Colonic mucosa (tissue), 4 donors: ENCODE results near the gene CGB8. TPM values are rescaled to one million over a fixed set of nuclear protein-coding genes. Genes with fewer than 3 reads are reported as not detected.
"Not testable (repeated sequence)": the region's sequence is repeated elsewhere in the genome, so short reads cannot be mapped to it uniquely, and the experiment has no call there.

Experiments
- DNase-seq: peaks from one replicate; pipeline ENCODE4 v3.0.0-alpha.2; 2020
- H3K27ac ChIP-seq: fragments of 200-600 bp; one replicate; pipeline ENCODE4 v1.8.0; 2021
- H3K27me3 ChIP-seq: fragments of 200-600 bp; one replicate; pipeline ENCODE4 v1.8.0; 2021
- H3K36me3 ChIP-seq: fragments of 200-600 bp; one replicate; pipeline ENCODE4 v1.8.0; 2021
- H3K4me1 ChIP-seq: fragments of 200-600 bp; one replicate; pipeline ENCODE4 v1.8.0; 2021; ENCODE audit warnings: mild to moderate bottlenecking
- H3K4me3 ChIP-seq: fragments of 200-600 bp; one replicate; pipeline ENCODE4 v1.8.0; 2021
- H3K9ac ChIP-seq, 2 donors: one replicate each; pipeline ENCODE4 v1.7.0; 2013; ENCODE audit warnings: control low read depth in 2 of 2, low read depth in 2 of 2, low read length in 2 of 2
- H3K9me3 ChIP-seq: fragments of 200-600 bp; one replicate; pipeline ENCODE4 v1.8.0; 2021
- CTCF ChIP-seq: fragments of 200-600 bp; IDR thresholded peaks from one replicate; pipeline ENCODE4 v1.8.0; 2022; ENCODE audit warnings: antibody characterized with exemption, mild to moderate bottlenecking
- intact Hi-C: fragments of 100-400 bp; cut with DNase I; formaldehyde crosslinking; loops from one replicate; pipeline ENCODE4 v1.14.1; 2022
- total RNA-seq, 2 donors: library from RNA; stranded (reverse); fragmentation: NEBNext Ultra II Directional in 1 of 2; extraction: Animal tissue kit (Norgen Biotek cat#: 25700) in 1 of 2; gene quantifications; one replicate each; pipeline ENCODE4 v1.2.1, GENCODE V29; 2021
- donor health status: healthy.
- donor health status: DM: no; HTN: no; CAD: no.
- donor health status: DM: no; HTN: no; CAD: no.

The CGB8 gene
- not detected for total RNA-seq

GRCh38 chr19:49049011-49049410 is at the start of gene CGB8:
CGB8 (minus strand) TSS chr19:49049111; CDS start chr19:49048739, 372 bp downstream.
- not testable (repeated sequence) for H3K9me3 ChIP-seq

GRCh38 chr19:49097453-49098288 is 48.8 kb upstream of the CGB8 start:
- no peak overlapping the region for H3K9ac ChIP-seq
- H3K4me1 ChIP-seq: no peaks in the 10 kb centered on the region
- DNase-seq: peak; percentile 76
- H3K9me3 ChIP-seq: no peaks in the 10 kb centered on the region
- H3K27me3 ChIP-seq: no peaks in the 10 kb centered on the region
- H3K36me3 ChIP-seq: peaks cover 26% of the 10 kb centered on the region
- intact Hi-C loops: loop anchor here (5.0 kb wide), 2 partner anchors 50 to 110 kb away; no protein-coding TSS in a partner anchor
- no peak overlapping the region for H3K4me3 ChIP-seq
- peak; percentile 99 for TF ChIP-seq CTCF
- no peak overlapping the region for H3K27ac ChIP-seq

More at GRCh38 chr19:49049011-49049410, at the start of gene CGB8:
- intact Hi-C loops, H3K9ac ChIP-seq, H3K27ac ChIP-seq, H3K4me1 ChIP-seq, H3K27me3 ChIP-seq, H3K4me3 ChIP-seq, H3K36me3 ChIP-seq, DNase-seq: not testable (repeated sequence)

GRCh38 chr19:49094505-49095482 is 45.9 kb upstream of the CGB8 start:
- Histone ChIP-seq H3K9ac (no peak overlapping the region), H3K27ac (no peak overlapping the region), H3K36me3 (peaks cover 20% of the 10 kb centered on the region), H3K27me3 (no peaks in the 10 kb centered on the region), H3K9me3 (no peaks in the 10 kb centered on the region), H3K4me3 (no peak overlapping the region), H3K4me1 (no peaks in the 10 kb centered on the region)
- intact Hi-C loops: loop anchor here (5.0 kb wide), 2 partner anchors 53 to 113 kb away; no protein-coding TSS in a partner anchor
- TF ChIP-seq CTCF: no peak
- DNase-seq: no peak

- H3K9me3 ChIP-seq: no peaks in the 10 kb centered on the region
- no peak for TF ChIP-seq CTCF
- intact Hi-C loops: no loop called here
- peaks cover 16% of the 10 kb centered on the region for H3K36me3 ChIP-seq
- DNase-seq: no peak
- no peak overlapping the region for H3K27ac ChIP-seq
- no peak overlapping the region for H3K4me3 ChIP-seq
- no peaks in the 10 kb centered on the region for H3K4me1 ChIP-seq
- H3K27me3 ChIP-seq: no peaks in the 10 kb centered on the region
- no peak overlapping the region for H3K9ac ChIP-seq
These were observed 43.8 kb upstream of the CGB8 start for GRCh38 chr19:49092686-49093085.

GRCh38 chr19:49091391-49092038 is 42.6 kb upstream of the CGB8 start:
- peaks cover 16% of the 10 kb centered on the region for H3K36me3 ChIP-seq
- no peak for DNase-seq
- intact Hi-C loops: no loop called here

More at GRCh38 chr19:49091391-49092038, 42.6 kb upstream of the CGB8 start:
- no peak for TF ChIP-seq CTCF
- Histone ChIP-seq H3K9me3 (no peaks in the 10 kb centered on the region), H3K27ac (no peak overlapping the region), H3K9ac (no peak overlapping the region), H3K4me1 (peaks cover 6% of the 10 kb centered on the region), H3K27me3 (no peaks in the 10 kb centered on the region), H3K4me3 (no peak overlapping the region)
